ENCODE measurements around the gene HDLBP.
A peak's percentile ranks its signal among the peaks of the same experiment; 100 is the strongest.

HDLBP gene, protein sequence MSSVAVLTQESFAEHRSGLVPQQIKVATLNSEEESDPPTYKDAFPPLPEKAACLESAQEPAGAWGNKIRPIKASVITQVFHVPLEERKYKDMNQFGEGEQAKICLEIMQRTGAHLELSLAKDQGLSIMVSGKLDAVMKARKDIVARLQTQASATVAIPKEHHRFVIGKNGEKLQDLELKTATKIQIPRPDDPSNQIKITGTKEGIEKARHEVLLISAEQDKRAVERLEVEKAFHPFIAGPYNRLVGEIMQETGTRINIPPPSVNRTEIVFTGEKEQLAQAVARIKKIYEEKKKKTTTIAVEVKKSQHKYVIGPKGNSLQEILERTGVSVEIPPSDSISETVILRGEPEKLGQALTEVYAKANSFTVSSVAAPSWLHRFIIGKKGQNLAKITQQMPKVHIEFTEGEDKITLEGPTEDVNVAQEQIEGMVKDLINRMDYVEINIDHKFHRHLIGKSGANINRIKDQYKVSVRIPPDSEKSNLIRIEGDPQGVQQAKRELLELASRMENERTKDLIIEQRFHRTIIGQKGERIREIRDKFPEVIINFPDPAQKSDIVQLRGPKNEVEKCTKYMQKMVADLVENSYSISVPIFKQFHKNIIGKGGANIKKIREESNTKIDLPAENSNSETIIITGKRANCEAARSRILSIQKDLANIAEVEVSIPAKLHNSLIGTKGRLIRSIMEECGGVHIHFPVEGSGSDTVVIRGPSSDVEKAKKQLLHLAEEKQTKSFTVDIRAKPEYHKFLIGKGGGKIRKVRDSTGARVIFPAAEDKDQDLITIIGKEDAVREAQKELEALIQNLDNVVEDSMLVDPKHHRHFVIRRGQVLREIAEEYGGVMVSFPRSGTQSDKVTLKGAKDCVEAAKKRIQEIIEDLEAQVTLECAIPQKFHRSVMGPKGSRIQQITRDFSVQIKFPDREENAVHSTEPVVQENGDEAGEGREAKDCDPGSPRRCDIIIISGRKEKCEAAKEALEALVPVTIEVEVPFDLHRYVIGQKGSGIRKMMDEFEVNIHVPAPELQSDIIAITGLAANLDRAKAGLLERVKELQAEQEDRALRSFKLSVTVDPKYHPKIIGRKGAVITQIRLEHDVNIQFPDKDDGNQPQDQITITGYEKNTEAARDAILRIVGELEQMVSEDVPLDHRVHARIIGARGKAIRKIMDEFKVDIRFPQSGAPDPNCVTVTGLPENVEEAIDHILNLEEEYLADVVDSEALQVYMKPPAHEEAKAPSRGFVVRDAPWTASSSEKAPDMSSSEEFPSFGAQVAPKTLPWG (N-terminal part only)

DNA sequence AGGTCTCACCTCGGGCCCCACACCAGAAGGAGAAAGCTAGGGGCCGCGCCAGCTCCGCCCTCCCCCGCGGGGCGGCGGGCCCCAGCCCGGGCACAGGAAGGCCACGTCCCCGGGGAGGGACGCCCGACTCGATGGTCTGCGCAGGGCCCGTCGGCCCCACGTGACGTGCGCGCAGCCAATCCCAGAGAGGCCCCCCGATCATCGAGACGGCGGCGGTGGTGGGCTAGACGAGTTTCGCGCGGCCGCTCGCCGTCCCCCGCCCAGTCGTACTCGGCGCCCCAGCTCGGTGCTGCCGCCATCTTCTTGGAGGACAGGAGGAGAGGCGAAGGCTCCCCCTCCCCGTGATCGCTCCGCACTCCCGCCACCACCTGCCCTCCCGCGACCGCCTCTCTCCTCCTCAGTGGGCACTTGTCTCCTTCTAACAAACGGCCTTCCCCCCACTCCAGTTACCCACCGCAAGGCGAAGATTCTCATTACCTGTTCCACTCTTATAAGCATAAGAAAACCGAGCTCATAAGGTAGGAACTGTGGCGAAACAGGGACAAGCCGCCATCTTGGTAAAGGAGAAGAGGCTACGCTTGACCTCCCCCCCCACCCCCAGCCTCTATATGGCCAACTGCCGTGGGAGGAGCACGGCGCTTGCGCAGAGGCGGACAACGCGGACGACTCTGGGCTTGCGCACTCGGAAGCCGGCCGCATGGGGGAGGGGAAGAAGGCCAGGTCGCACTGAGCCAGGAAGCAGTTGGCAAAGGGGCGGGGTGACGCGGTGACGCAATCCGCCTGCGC is at the start of gene HDLBP:
Gene HDLBP (minus strand): TSS at position 580 of the 786 bp plus-strand sequence. CDS start 48,803 bp downstream, outside the sequence.
- peak; percentile 83 to 84 for ATAC-seq

DNA sequence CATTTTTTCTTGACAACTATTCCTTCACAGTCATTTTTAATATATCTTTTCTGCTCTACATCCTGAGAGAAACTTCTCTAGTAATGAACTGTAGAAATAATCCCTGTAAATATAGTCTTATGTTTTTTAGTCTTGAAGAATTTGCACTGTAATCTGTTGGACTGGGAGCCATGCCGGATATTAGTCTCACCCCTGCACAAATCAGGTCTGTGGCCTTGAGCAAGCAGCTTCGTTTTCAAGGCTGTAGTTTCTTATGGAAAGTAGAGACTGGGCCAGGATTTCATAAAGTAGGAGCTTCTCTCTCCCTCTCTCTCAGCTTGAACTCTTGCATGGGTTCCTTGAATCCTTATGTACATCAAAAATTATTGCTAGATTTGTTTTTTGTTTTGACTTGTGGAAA is 49.3 kb upstream of the HDLBP start:
- no peak for ATAC-seq

DNA sequence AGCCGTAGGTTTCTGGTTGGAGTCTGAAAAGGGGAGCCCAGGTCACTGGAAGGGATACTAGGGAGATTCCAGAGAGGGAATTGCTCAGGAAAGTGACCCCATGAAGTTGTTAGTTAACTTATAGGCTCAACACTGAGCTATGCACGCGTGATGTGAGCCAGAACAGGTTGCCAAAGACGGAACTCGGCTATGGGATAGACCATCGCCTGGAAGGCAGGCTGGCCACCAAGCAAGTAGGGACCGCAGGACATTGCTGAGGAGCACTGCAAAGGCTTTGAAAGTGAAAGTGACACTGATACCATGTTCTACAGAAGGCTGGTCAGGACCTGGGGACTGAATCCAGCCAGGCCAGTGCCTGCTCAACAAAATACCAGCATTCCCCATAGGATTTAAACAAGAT is 48.0 kb upstream of the HDLBP start:
- no peak for ATAC-seq

DNA sequence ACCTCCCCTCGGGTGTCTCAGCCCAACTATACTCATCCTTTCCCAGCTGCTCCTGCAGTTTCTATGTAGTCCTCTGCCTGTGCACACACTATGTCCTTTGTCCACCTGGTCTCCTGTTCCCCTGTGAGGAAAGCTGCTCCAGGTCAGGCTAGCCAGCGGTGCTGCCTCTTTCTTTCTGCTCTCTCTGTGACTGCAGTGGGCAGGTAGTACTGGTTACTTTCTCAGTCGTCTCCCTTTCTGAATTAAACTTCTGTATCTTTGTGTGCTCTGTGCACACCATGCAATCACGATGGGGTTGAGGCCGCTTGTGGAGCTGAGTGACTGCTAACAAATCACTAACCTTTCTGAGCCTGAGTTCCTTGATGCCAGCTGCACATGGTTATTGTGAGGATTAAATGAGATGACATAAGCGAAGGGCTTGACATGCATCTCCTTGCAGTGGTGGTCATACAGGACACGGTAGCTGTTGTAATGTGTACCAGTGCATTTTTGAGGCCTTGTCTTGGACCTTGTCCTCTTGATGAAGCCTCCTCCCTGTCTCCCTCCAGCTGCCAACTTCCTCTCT is 44.1 kb upstream of the HDLBP start:
- no peak for ATAC-seq

DNA sequence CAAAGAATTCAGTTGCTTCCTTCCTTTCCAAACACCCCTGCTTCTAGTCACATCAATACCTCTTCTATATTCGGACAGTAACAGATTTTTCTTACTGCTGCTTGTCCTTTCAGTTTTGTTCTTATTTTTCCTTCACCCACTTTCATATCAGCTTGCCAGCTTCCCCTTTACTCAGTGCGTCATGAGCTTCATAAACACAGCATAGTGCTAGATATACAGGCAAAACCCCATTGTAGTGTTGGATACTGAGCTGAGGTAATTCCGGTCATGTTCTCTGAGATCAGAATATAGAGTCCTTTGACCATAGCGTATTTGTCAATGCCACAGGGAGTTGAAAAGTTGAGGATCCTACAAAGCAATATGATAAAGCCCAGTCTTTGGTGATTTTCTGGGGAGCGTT is 43.0 kb upstream of the HDLBP start:
- ATAC-seq: peak in 1 of 2 donors; percentile 6

DNA sequence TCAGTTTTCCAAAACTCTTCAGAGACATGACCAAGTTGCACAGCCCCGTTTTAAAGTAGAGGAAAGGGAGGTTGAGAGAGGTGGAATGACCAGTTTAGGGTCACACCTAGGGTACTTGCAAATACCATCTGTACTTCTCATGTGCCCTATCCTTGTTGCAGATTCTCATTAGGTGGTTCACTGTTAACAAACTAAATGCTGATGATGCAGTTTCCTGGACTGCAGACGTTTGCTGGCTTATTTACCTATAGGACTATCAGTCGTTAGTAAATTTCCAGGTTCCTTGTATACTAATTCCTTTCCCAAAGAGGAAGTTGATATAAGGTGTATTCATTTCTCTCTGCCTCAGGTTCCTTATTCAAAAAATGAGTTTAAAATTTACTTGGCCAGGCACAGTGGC is 42.1 kb upstream of the HDLBP start:
- ATAC-seq: no peak

DNA sequence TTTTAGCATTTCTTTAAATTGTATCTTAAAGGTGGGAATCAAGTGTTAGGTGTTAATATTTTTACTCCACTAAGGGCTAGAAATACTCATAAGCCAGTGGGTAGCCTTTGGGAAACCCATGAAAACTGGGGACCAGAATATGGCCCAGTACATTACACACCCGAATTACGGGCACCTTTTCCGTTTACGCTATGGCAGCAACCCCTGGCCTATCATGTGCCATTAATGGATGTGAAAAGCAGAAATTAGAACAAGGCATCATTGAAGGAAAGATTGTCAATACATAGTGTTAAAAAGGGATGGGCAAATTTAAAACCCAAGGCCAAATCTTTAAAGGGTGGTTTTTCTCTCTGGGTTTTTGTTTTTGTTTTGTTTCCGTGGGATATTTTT is 41.4 kb upstream of the HDLBP start:
- ATAC-seq: no peak

DNA sequence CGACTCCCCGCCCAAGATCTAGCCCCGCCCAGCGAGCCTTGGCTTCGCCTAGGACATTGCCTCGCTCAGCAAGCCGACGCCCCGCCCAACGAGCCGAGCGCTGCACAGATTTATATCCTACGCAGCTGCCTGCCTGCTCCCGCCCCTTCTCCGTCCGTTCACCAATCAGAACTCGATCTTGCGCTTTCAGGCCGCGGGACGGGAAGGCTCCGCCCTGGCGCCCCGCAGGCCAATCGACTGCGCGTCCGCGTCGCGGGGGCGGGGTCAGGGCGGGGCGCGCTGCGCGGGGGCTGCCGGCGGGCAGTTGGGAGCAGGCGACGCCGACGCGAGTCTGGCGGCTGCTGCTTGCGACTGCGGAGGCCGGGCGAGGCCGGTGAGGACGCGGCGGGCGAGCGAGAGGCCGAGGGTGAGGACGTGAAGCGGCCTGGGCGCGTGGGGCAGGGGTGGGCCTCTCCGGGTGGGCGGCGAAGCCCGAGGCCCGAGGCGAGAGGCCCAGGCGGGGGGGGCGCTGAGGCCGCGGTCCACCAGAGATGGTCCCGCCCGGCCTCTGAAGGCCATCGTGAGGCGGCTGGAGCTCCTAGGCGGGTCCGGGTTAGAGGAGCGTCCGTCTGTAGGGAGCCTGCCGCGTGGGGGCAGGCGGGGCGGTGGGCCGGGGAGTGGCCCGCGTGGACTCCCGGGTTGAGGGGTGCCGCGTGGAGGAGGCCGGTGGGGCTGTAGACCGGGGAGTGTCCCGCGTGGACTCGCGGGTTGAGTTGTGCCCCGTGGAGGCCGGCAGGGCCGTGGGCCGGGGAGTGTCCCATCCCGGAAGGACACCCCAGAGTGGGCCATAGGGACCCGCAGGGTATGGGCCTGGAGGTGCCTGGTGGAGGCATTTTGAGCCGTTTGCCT is 40.8 kb upstream of the HDLBP start, which contains the start of gene FARP2:
Gene FARP2 (plus strand): TSS at position 303 of the 888 bp plus-strand sequence. CDS start 16,823 bp downstream, outside the sequence.
- ATAC-seq: peak; percentile 95 to 96

DNA sequence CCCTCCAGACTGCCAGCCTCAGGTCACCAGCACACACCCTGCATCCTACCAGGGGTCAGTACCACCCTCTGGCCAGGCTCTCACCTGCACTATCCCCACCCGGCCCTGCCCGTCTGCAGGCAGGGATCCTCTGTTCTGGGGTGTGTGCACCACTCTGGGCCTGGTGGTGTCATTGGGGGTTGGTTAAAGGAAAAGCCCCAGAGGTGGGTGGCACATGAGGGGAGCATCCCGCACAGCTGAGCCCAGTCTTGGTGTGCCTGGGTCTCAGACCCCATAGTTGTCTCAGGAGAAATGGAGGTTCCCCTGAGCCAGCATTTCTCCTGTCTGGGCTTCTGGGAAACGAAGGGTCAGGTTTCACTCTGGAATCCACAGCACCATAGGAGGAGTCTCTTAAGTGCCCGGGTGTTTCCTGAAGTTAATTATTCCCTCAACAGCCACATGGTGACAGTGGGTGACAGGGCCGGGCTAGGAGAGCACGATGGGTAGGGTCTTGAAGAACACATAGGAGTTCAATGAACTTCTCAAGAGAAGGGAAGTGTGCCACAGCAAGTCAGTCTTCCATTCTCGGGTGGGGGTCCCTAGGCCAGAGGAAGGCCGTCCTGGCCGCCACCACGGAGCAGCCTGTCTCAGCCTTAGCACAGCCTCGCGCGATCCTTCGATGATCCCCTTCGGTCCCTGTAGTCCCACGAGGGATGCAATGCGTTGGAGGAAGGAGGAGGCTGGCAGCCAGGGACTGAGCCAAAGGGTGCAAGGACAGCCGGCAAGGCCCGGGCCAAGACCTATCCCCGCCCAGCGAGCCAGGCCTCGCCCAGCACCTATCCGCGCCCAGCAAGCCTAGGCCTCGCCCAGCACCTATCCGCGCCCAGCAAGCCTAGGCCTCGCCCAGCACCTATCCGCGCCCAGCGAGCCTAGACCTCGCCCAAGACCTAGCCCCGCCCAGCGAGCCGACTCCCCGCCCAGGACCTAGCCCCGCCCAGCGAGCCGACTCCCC is 39.5 kb upstream of the HDLBP start:
- ATAC-seq: peak in 1 of 2 donors; percentile 33

DNA sequence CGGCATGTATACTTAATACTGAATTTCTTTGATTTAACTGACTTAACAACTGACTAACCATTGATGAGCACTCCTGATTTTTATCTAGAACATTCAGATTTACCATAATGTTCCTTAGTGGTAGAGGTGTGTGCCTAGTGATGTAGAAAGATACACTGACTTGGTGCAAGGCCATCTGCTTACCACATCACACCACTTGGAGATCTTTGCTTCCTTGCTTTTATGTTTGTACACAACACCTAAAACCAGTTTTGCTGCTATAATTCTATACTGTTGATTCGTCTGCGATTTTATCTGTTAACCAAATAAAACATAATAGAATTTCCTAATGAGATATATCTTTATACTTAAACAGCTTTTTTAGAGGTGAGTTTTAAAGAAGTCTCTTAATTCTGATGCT is 36.8 kb upstream of the HDLBP start:
- ATAC-seq: no peak

DNA sequence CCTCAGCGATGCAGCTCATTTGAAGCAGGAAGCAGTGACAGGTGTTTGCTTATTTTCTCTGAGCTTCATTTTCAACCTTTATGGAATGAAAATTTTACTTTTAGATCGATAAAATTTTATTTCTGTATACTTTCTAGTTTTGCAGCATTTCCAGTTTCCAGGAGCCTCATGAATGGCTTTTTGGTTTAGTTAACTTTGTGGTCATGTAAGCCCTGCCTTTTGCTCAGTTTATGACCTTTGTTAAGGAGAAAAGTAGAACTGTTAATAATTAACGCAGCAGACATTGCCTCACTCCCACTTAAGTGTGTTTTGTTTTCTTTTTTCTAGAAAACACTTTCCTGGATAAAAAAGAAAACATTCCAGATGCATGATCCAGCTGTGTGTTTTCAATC is 36.2 kb upstream of the HDLBP start:
- ATAC-seq: no peak

DNA sequence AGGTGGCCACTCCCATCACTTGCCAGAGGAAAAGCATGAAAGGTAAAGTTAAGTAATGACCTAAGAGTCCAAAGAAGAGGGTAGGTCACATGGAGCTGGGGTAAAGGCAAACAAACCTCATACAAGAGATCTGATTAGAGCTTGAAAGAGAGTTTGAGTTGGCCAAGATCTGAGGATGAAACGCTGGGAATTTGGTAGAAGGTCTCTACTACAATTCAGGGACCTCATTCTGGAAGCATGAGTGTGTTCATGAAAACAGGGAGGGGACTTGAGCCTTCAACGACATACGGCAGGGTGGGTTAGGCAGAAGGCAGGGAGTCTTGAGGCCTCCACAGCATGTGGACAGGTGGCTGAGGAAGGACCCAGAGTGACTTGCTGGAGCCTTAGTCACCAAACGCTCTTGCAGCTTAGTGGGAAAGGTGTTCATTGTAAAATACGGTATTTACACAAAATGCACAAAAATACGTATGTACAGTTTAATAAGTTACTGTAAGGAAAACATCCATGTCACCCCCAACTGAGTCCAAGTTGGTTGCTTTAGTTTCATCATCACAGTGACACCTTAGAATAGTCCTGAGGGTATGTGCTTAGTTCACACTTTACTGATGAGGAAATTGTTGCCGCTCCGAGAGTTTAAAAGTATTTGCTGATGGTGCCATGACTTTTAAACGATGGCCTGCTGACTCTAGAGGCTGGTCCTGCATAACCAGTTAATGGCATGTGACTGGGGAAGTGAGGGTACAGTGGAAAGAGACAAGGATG is 35.6 kb upstream of the HDLBP start:
- no peak for ATAC-seq

DNA sequence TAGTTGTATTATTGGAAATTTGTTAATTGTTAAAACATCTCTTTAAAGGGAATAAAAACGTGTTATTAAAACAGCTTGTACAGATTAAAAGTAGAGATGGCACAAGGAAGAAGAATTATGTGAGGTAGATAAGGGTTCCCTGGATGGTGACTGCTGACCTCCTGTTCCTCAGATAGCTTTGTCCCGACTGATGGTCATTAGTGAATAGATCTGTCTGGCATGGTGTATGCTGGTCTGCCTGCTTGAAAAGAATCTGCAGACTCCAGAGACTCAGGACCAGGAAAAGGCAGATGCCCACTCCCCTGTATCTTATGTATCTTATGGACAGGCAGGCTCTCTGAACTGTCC is 35.0 kb upstream of the HDLBP start:
- no peak for ATAC-seq

DNA sequence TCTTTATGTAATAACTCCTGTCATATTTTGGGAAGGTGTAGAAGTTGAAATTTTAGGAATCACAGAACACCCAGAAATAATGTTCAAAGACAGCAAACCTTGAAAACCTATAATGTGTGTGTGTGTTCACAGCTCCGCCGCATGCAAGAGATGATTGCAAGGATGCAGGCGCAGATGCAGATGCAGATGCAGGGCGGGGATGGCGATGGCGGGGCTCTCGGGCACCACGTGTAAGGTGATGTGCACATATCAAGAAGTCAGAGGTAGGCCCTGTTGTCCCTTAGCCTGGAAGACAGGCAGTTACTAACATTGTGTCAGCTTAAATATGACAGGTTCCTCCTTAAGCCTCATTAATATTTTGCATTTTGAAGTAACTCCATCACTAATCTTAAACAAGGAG is 34.5 kb upstream of the HDLBP start:
- ATAC-seq: no peak

DNA sequence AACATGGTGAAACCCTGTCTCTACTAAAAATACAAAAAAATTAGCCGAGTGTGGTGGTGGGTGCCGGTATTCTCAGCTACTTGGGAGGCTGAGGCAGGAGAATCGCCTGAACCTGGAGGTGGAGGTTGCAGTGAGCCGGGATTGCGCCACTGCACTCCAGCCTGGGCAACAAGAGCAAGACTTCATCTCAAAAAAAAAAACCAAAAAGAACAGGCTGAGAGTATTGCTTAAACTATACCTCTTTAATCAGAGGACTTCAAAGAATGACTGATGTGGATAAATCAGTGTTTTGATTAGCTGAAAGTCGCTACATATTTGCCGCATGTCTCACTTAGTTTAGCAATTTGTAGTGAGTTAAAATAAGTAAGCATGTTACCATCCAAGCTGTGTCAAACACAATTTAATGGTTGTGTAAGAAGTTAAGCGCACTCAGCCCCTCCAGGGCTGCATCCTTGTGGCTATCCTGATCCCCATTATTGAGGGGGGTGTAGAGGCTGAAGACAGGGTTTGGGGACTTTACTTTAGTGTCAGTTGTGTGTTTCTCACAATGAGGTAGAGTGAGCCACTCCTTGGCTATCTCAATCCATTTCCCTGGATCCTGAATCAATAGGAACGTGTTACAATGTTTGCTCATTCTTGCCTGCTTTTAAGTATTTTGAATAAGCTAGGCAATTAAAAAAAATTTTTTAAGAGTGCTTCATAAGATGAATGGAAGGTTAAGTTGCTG is 29.6 kb upstream of the HDLBP start:
- no peak for ATAC-seq

DNA sequence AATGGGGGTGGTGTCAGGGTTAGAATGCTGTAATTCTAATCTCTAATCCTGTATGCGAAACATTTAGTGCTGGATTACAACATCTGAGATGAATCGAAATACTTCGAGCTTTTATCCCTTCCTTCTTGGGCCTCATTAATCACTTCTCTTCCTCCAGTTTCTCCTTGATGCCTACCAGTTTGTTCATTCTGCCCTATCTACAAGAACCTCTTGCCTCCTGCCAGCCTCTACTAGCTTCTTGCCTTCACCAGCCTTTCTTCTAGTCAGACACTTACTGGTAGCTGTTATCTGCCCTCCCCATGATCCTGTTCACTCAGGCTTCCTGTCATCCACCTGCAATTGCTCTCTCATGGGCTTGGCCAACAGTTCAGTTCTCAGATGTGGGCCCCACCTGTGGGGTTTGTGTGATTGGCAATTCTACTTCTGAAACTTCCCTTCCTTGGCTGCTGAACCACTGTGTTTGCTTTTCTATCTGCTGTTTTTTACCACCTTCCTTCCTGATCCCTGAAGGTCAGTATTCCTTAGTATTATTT is 25.2 kb upstream of the HDLBP start:
- no peak for ATAC-seq

DNA sequence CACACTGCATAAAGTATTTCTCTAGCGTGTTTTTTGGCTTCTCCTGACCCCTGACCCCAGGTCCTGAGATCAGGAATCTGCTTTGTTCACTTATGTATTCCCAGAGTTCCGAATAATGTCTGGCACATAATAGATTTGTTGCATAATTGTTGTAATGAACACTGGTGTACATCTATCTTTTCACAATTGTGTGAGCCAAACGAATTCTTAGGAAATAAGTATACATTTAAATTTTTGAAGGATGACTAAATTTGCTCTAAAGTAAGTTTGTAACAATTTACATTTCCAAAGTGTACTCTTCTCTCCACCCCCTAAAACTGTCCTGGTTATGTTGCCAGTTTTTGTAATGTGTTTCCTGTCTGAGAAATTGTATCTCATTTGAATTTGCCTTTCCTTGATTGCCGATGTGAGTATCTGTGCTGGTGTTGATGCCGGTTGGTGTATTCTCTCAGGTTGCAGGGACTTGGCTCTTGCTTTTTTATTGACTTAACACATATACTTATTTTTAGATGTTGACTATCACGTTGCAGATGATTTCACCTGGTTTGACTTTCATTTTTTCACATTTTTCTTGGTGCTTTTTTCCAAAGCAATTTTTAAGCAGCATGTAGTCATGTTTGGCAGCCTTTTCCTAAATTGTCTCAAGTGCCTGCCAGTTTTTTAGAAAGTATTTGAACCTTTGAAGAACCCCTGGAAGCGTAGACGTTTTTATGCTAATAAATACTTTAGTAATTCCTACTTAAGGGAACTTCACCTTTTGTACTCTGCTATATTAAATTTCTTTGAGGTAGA is 24.6 kb upstream of the HDLBP start:
- ATAC-seq: no peak

Data from activated CD4-positive, CD25-positive, alpha-beta regulatory T cell treated with anti-CD3 and anti-CD28 coated beads, Interleukin-2, amount 50 U/mL, for 24 hours (primary cell).